NCI-H2196 treated with DMSO at 0.1 percent for 48 hours (cell line): ENCODE data around the gene PKNOX2.

Source experiments
- DNase-seq: peaks from one replicate; lab custom pipeline; 2025; ENCODE audit not compliant: unreplicated experiment; lab: John Stamatoyannopoulos, UW

The PKNOX2 gene

GRCh38 chr11:125457814-125458343, 293.3 kb downstream of the PKNOX2 start:
- no peak for DNase-seq

DNA sequence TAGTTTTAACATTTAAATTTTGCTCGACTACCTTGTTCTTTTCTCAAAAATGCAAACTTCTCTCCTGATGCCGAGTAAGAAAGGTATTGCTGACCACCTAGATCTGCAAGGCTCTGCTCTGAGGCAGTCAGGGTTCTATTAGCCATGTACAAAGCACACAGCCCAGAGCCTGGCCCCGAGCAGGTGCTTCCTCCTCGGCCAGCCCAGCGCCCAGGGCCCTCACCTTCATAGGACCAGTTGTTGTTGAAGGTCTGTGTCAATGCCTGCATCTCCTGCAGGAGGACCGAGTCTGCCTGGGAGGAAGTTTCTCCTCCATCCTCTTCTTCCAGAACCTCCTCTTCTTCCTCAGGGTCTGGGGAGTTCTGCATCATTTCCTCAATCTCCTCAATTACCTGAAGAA, 295.7 kb downstream of the PKNOX2 start:
- no peak for DNase-seq

DNA sequence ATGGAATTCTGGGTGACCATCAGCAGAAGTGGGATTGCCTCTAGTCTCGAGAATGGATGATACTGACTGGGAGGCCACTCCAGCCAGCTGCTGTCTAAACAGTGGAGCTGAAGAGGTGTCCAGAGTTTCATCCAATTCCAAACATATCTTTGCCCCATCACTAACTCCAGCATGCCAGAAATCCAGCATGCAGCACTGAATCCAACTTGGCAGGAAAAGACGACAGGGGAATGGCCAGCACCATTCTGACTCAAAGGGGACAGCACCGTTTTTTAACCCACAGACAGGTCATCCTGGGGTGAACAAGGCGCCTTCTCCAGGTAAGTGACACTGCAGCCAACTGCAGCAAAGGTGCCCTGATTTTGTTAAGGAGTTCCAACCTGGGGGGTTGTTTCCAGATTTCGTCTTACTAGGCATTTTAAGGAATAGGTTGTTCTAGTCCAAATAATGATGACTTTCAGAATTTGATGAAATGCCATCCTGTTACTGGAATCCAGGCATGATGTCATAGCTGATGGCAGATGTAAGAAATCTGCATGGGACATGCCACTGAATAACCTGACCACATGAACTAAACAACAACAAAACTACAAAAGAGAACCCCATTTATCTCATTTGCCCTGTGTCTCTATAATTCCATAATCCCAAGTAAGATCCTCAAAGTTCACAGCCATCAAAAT, 299.2 kb downstream of the PKNOX2 start:
- no peak for DNase-seq

- DNase-seq = no peak
Observed at GRCh38 chr11:125464270-125464662, 299.7 kb downstream of the PKNOX2 start.

DNA sequence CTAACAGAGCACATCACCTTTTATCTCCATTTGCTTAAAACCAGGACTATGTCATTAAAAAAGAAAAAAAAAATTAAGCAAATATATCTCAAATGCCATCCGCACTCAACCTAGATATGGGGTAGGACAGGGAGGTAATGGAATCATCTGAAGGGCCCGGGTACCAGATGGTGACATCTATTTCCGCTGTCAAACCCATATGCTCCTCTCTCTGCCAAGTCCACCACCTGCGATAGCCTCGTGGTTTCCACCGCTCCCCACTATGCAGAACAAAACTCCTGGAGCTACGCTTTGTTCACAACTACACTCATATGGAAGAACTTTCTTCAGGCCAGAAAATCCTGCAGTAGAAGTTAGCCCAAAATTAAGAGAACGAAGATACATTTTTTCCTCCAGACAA, 300.1 kb downstream of the PKNOX2 start:
- DNase-seq = no peak

- DNase-seq = no peak
Observed at GRCh38 chr11:125465255-125465654, 300.7 kb downstream of the PKNOX2 start.

DNA sequence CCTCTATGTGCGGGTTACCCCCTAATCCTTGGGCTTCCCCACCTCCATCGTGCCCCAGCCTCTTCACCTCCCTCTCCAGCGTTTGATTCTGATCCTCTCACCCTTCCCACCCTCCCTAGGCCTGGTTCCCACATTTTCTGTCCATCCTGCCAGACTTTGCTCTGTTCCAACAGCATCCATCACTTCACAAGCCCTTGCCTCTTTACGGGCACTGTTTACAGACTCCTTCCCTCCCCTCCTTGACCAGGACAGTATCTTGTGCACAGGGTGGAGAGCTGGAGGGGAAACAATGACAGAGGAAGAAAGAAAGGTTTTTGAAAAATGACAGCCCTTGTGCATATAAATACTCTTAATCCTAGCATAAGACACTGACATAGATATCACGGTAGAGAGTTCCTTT, 301.1 kb downstream of the PKNOX2 start:
- DNase-seq = no peak

DNA sequence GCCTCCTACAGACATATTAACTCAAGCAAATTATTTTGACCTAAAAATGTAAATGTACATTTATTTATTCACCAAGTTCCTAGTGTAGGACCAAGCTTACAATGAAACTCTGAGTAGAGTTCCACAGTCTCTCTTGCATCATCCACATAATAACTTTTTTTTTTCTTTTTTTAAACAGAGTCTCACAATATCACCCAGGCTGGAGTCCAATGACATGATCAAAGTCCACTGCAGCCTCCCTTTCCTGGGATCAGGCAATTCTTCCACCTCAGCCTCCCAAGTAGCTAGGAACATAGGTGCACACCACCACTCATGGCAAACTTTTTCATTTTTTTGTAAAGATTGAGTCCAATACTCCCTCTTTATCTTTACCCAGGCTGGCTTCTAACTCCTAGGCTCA, 303.5 kb downstream of the PKNOX2 start:
- DNase-seq = no peak

DNA sequence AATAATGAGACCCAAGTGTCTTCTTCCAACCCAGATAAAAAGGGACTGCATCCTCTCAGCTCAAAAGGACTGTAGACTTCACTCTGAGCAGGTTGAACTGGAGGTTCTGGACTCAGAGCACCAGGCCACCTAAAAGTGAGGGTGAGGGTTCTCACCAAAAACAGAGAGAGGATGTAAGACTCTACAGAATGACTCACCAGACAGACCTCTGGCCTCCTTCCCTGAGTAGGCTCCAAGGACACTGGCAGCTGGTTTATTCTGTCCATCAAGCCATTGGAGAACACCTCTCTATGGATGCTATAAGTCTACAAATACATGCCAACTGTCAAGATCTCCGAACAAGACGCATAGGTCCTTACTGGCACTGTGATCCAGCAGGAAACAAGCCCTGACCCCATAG, 304.3 kb downstream of the PKNOX2 start:
- no peak for DNase-seq

- no peak for DNase-seq
Observed at GRCh38 chr11:125470355-125470754, 305.8 kb downstream of the PKNOX2 start.

GRCh38 chr11:125476721-125477120, 312.2 kb downstream of the PKNOX2 start:
- DNase-seq = no peak

DNA sequence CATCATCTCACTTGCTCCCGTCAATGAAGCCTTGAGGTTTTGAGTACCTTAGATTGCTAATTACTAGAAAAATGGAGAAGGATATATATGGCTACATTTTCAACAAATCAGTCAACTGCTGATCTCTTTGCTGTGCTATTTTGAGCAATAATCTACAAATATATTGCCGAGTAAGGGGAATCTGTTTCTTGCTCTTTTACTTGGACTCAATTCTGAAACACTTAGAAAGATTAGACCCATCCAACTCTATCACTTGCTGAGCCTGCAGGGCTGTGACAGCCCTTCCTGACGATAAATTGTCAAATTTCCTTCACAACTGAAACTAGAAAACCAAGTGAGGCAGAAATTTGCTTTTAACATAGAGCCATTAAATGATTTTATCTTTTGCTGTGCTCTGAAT, 314.6 kb downstream of the PKNOX2 start:
- DNase-seq = no peak

DNA sequence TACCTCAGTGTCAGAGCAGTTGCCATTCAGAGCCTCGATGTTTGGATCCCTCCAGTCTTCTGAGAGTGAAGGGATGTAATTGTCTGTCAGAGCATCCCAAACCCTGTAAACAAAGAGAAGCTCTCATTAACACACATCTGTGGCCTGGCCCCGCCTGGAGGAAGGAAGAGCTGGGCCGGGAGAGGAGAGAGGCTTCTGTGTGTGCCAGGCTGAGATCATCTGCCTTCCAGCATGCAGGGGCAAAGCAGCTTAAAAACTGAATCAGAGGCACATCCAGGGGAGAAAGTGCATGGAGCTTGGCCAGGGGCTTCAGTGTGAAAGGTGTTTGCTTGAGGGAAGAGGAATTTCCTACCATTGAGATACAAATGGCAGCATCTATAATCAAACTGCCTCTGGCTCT, 317.0 kb downstream of the PKNOX2 start:
- no peak for DNase-seq
